ENCODE data around the gene PATJ. TPM values are rescaled to one million over a fixed set of nuclear protein-coding genes. Genes with fewer than 3 reads are reported as not detected.
A peak's percentile ranks its signal among the peaks of the same experiment; 100 is the strongest.

Gene PATJ
- total and polyA plus RNA-seq, 2 experiments from 2014 or later, result 35.3 to 68.4 TPM

DNA sequence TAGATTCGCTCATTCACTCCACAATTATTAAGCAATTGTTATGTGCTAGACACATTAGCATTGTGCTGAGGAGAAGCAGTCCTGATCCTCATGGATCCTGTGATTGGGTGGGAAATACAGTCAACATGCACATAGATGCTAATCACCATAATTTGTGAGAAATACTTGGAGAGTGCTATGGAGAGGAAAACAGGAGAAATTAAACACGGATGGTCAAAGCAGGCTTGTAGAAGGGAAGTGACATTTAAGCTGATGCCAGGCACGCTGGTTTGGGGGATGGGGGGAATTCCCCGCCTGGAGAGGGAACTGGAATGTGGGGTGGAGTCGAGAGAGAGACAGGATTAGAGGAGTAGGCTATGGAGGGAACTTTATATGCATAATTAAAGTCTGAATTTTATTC lies 400.2 kb downstream of the PATJ start:
- Histone ChIP-seq H3K27me3 (ENCODE audit: insufficient read depth) (no peaks in the 10 kb centered on the region), H2AFZ (no peak overlapping the region), H3K36me3 (ENCODE audit: insufficient read depth) (no peaks in the 10 kb centered on the region), H3K4me3 (no peak overlapping the region), H3K9me2 (ENCODE audit: insufficient read depth) (0 out of 2 replicates have a peak, but pooled peaks cover 2% of the 10 kb centered on the region), H3K4me2 (peak overlapping the region; percentile 52), H3K27ac (ENCODE audit: low read depth) (no peak overlapping the region), H3F3A (replicated peaks; ENCODE audit: low read depth) (no peaks in the 10 kb centered on the region), H3K79me2 (replicated peaks; ENCODE audit: insufficient read depth) (no peaks in the 10 kb centered on the region), H4K20me1 (replicated peaks; ENCODE audit: insufficient read depth) (no peaks in the 10 kb centered on the region), H3K4me1 (ENCODE audit: insufficient read depth) (peaks cover 11% of the 10 kb centered on the region)
- H3K4me1 Mint-ChIP-seq, result peaks cover 11% of the 10 kb centered on the region
- peak overlapping the region; percentile 31; the same call in 1 of the 2 replicates for H3K27ac Mint-ChIP-seq
- peaks cover 2% of the 10 kb centered on the region for H3K27me3 Mint-ChIP-seq (ENCODE audit: insufficient read depth, low read depth, poor library complexity)
- DNase-seq (ENCODE audit: low spot score), result peak; percentile 83
- H3K9me3 Mint-ChIP-seq, result no peaks in the 10 kb centered on the region; the same call in 2 of the 3 replicates
- H3K4me3 Mint-ChIP-seq, result 0 out of 3 replicates have a peak overlapping the region, but pooled peaks have one; percentile 0
- peaks cover 9% of the 10 kb centered on the region; the same call in 1 of the 3 replicates for H3K36me3 Mint-ChIP-seq (ENCODE audit: low read depth)
- peak; percentile 91 for ATAC-seq
- TF ChIP-seq STAT1 (IDR thresholded peaks at IDR 0.05; ENCODE audit: unreplicated experiment) (no peak), CREB1 (CRISPR knock-in tag; IDR thresholded peaks at IDR 0.05; ENCODE audit: low read depth) (peak; percentile 26; the same call in 1 of the 2 replicates), ZNF462 (CRISPR knock-in tag; IDR thresholded peaks at IDR 0.05) (no peak), ZNF114 (CRISPR knock-in tag; IDR thresholded peaks at IDR 0.05) (no peak)

GRCh38 chr1:62144238-62144831 lies 402.1 kb downstream of the PATJ start:
- H3K9me3 Mint-ChIP-seq, result no peaks in the 10 kb centered on the region
- no peaks in the 10 kb centered on the region for H3K36me3 ChIP-seq (ENCODE audit: insufficient read depth)
- ATAC-seq, result peak; percentile 32
- H3K27ac ChIP-seq (ENCODE audit: low read depth), result no peak overlapping the region
- peak; percentile 82 for DNase-seq (ENCODE audit: low spot score)
- TF ChIP-seq ETS1 (IDR thresholded peaks at IDR 0.05), result no peak
- TF ChIP-seq, protein P1, sequence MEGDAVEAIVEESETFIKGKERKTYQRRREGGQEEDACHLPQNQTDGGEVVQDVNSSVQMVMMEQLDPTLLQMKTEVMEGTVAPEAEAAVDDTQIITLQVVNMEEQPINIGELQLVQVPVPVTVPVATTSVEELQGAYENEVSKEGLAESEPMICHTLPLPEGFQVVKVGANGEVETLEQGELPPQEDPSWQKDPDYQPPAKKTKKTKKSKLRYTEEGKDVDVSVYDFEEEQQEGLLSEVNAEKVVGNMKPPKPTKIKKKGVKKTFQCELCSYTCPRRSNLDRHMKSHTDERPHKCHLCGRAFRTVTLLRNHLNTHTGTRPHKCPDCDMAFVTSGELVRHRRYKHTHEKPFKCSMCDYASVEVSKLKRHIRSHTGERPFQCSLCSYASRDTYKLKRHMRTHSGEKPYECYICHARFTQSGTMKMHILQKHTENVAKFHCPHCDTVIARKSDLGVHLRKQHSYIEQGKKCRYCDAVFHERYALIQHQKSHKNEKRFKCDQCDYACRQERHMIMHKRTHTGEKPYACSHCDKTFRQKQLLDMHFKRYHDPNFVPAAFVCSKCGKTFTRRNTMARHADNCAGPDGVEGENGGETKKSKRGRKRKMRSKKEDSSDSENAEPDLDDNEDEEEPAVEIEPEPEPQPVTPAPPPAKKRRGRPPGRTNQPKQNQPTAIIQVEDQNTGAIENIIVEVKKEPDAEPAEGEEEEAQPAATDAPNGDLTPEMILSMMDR (conservative IDR thresholded peaks at IDR 0.05; ENCODE audit: low read depth in 2 of 2), result peak; percentile 78 to 87
- H3K36me3 Mint-ChIP-seq (ENCODE audit: low read depth), result peaks cover 13% of the 10 kb centered on the region
- 0 out of 2 replicates have a peak, but pooled peaks cover 2% of the 10 kb centered on the region for H3K9me2 ChIP-seq (ENCODE audit: insufficient read depth)
- H3K27me3 Mint-ChIP-seq (ENCODE audit: insufficient read depth, low read depth, poor library complexity), result peaks cover 2% of the 10 kb centered on the region
- H3F3A ChIP-seq (replicated peaks; ENCODE audit: low read depth), result no peaks in the 10 kb centered on the region
- H3K4me1 Mint-ChIP-seq, result peaks cover 11% of the 10 kb centered on the region
- no peak overlapping the region for H3K4me2 ChIP-seq
- H3K27me3 ChIP-seq (ENCODE audit: insufficient read depth), result no peaks in the 10 kb centered on the region
- no peak overlapping the region for H3K4me3 ChIP-seq
- H4K20me1 ChIP-seq (replicated peaks; ENCODE audit: insufficient read depth), result no peaks in the 10 kb centered on the region
- H3K4me3 Mint-ChIP-seq, result no peak overlapping the region
- no peak overlapping the region for H3K27ac Mint-ChIP-seq
- peaks cover 11% of the 10 kb centered on the region for H3K4me1 ChIP-seq (ENCODE audit: insufficient read depth)
- H3K79me2 ChIP-seq (replicated peaks; ENCODE audit: insufficient read depth), result no peaks in the 10 kb centered on the region
- no peak overlapping the region for H2AFZ ChIP-seq
